CD4-positive, alpha-beta T cell treated with Interferon alpha-2 for 1 hour (primary cell): ENCODE data around the gene AKT2.
"Not testable (repeated sequence)": the region's sequence is repeated elsewhere in the genome, so short reads cannot be mapped to it uniquely, and the experiment has no call there.

Source experiments
- DNase-seq, 2 donors: peaks; one replicate each; pipeline ENCODE4 v3.0.0-alpha.2; 2020 to 2022

Gene AKT2

GRCh38 chr19:40232949-40233810 lies 52.0 kb downstream of the AKT2 start:
- DNase-seq = no peak

DNA sequence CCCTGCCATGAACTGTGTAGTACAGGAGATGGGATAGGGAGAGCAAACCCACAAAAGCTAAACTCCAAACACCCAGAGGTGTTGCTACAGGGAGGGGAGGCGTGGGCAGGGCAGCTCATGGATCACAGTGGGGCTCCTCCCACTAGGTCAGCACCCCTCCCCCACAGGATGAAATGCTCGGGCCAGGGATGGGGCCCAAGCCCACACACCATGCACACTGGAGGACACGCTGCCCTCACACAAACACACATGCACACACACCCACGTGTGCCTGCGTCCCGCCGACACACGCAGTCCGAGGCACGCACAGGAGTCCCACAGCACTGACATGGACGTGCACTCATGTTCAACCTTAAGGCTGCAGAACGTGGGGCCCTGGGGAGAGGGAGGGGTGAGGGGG lies 52.7 kb downstream of the AKT2 start:
- no peak for DNase-seq

GRCh38 chr19:40231544-40232424 lies 53.4 kb downstream of the AKT2 start:
- DNase-seq = no peak

DNA sequence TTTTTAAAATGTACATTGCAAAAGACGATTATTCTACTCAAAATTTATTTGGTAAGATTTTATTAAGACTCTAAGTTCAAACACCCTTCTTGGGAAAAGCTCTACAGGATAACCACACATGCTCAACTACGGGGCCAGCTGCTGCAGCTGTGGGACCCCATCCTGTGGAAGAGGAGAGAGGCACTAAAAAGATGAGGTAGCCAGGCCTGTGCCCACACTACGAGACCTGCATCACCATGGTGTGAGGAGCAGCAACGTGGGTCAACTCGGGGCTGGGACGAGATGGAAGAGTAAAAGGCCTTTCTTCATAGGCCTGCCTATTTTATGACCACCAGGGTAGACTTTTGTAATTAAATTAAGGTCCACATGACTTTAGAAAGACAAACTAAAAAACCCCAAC lies 54.1 kb downstream of the AKT2 start:
- DNase-seq = no peak

DNA sequence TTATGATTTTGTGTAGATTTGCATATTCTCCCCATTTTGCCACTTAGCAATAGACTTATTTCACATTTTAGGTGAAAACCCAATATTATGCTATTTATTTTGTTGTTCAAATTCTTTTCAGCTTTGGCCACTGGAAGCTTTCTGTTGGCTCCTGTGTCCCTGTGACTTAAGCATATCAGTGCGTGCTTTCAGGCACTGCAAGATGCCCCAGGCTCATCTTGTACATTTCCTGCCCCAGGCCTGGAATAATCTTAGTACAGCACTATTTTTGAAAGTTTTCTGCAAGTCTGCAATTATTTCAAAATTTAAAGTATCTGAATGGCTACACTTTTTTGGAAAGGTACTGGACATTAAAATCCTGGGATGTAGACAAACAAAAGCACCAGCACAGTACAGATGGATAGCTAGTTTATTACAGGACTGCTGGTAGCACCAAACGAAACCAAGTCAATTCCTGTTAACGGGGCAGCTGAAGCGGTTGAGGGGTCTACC lies 55.2 kb downstream of the AKT2 start:
- DNase-seq = no peak

DNA sequence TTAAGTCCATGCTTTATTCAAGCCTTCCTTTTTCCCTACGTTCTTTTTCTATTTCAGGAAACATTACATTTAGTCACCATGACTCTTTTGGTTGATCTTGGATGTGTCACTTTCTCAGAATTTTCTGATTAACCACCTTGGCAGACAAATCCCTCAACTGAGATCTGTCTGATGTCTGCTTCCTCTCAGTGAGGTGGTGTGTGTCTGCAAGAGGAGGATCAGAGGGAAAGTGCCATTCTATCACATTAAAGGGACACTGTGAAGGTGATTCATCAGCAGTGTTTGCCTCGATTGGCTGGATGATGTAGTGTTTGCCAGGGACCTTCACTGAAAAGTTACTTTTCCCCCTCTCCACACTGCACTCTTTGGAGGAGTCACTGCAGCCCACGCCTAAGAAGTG lies 55.7 kb downstream of the AKT2 start:
- no peak for DNase-seq

GRCh38 chr19:40228863-40229262 lies 56.3 kb downstream of the AKT2 start:
- DNase-seq = no peak

- DNase-seq = no peak
Measured at GRCh38 chr19:40228346-40228745, 56.8 kb downstream of the AKT2 start.

GRCh38 chr19:40225440-40226305 lies 59.5 kb downstream of the AKT2 start:
- DNase-seq = no peak

GRCh38 chr19:40224342-40225150 lies 60.6 kb downstream of the AKT2 start:
- DNase-seq = no peak

DNA sequence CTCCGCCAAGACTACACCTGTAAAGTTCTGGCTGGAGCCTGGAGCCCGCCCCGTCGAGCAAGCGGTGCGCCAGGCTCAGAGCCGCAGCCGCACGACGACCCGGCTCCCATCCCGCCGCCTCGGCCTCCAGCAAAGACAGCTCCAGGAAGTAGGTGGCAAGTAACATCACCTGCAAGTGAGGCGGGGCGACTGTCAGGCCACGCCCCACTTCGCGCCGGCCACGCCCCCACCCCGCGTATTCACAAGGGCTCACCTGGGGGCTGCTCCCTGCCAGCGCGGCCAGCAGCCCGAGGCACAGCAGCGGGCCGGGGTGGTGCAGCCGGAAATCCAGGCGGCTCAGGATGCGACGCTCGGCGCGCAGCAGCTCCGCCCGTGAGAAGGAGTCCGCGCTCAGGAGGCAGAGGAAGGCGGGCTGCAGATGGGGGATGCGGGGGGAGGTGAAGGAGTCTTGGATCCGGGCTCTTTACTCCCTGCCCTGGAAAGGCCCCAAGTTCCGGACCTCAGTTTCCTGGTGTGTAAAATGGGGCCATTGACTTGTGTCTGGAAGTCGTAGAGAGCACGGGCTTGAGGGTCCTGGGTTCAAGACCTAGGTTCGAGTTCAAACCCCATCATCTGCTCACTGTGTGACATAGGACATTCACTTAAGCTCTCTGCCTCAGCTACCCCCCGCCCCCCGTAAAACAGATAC lies 61.9 kb downstream of the AKT2 start:
- DNase-seq = peak; percentile 39 to 64

GRCh38 chr19:40221858-40222619 lies 63.1 kb downstream of the AKT2 start:
- peak; percentile 85 to 89 for DNase-seq

DNA sequence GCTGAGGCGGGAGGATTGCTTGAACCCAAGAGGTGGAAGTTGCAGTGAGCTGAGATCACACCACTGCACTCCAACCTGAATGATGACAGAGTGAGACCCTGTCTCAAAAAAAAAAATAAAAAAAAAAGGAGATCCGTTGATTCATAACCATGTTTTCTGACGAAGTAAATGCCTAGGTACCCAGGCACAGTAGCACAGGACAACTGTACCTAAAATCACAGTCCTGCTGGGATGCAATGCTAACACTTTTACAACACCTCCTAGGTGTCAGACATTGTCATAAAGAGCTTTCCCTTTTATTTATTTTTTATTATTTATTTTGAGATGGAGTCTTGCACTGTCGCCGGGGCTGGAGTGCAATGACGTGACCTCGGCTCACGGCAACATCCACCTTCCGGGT lies 64.5 kb downstream of the AKT2 start:
- DNase-seq = no peak

DNA sequence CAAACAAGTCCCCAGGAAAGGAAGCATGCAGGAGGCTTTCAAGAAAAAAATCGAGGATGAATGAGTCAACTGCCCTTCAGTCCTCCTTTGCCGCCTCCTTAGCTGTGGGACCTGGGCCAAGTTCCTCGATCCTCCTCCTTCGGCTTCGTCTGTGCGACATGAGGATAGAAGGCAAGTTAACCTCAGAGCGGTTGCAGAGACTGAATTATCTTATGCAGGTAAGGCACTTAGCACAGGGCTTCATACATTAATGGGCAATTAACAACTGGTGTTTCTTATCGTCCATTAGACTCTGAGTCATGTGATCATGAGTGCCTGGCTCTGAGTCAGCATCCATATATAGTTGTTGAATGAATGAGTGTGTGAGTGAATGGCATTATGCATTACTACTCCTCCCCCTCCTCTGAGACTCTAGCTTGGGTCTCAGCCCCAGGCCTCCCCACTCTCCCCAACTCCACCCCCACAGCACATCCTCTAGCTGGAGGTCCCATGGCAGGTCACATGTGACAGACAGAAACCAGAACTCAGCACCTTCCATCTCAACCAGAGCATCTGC lies 65.3 kb downstream of the AKT2 start:
- DNase-seq = no peak

DNA sequence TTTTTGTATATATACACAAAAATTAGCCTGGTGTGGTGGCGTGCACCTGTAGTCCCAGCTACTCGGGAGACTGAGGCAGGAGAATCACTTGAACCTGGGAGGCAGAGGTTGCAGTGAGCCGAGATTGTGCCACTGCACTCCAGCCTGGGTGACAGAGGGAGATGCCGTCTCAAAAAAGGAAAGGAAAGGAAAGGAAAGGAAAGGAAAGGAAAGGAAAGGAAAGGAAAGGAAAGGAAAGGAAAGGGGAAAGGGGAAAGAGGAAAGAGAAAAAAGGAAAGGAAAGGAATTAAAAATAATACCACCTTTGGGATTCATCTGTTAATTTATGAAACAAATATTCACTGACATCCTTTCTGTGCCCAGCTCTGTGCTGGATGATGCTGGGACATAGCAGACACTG lies 66.1 kb downstream of the AKT2 start:
- not testable (repeated sequence) for DNase-seq

- peak; percentile 15 to 48 for DNase-seq
Measured at GRCh38 chr19:40217934-40218890, 66.9 kb downstream of the AKT2 start, which contains the start of gene TTC9B. TSS of gene TTC9B (minus strand) at chr19:40218384. CDS start at chr19:40218381, 3 bp downstream.

- no peak for DNase-seq
Measured at GRCh38 chr19:40217027-40217810, 67.9 kb downstream of the AKT2 start.

GRCh38 chr19:40216777-40217026 lies 68.4 kb downstream of the AKT2 start:
- no peak for DNase-seq
